Activated CD4-positive, alpha-beta memory T cell treated with anti-CD3 and anti-CD28 coated beads, Interleukin-2, amount 10 ng/mL, durations not matched to agents 7 days and 5 days (primary cell): Measurements from ENCODE around the gene AQP5. TPM values are rescaled to one million over a fixed set of nuclear protein-coding genes. Genes with fewer than 3 reads are reported as not detected.

ENCODE experiments used
- CTCF ChIA-PET: fragments of 350-600 bp; sonication (Branson Sonifier 250); formaldehyde crosslinking; loops from one replicate; lab custom pipeline; 2021; ENCODE audit warnings: antibody characterized with exemption, inconsistent platforms; lab: Charles Lee
- POLR2A ChIA-PET: fragments of 350-600 bp; sonication (Branson Sonifier 250); formaldehyde crosslinking; loops from one replicate; lab custom pipeline; 2021; ENCODE audit warnings: antibody characterized with exemption; lab: Charles Lee
- DNase-seq: peaks from one replicate; pipeline ENCODE4 v3.0.0-alpha.2; 2020
- H3K27ac Mint-ChIP-seq: one replicate; pipeline ENCODE4 v1.8.0; 2021; ENCODE audit warnings: mild to moderate bottlenecking, mixed read lengths
- H3K27me3 Mint-ChIP-seq: one replicate; pipeline ENCODE4 v1.8.0; 2021; ENCODE audit warnings: mixed read lengths
- H3K36me3 Mint-ChIP-seq: one replicate; pipeline ENCODE4 v1.8.0; 2021; ENCODE audit warnings: low read depth, mixed read lengths
- H3K4me1 Mint-ChIP-seq: one replicate; pipeline ENCODE4 v1.8.0; 2021; ENCODE audit warnings: mixed read lengths
- H3K4me3 Mint-ChIP-seq: one replicate; pipeline ENCODE4 v1.8.0; 2021; ENCODE audit warnings: mild to moderate bottlenecking, mixed read lengths
- H3K9me3 Mint-ChIP-seq: one replicate; pipeline ENCODE4 v1.8.0; 2021; ENCODE audit warnings: mixed read lengths
- total RNA-seq, 2 experiments: library from RNA; stranded (reverse); gene quantifications; one replicate each; pipeline ENCODE4 v1.2.3, GENCODE V29; 2021

AQP5 gene
- total RNA-seq, 2 experiments from 2014 or later, result not detected

- CTCF ChIA-PET, result interaction anchor here (0.7 to 6.3 kb wide), 8 partner anchors 17 to 224 kb away, joined by 3 to 101 read pairs (median 32); partner anchors contain the start of gene TMBIM6
These were observed 3.4 kb downstream of the AQP5 start for GRCh38 chr12:49964849-49965624.

GRCh38 chr12:49965836-49966235, 4.2 kb downstream of the AQP5 start:
- DNase-seq, result no peak
- ChIA-PET POLR2A (interaction anchor here (2.1 kb wide), 1 partner anchor 15 kb away, joined by 7 read pairs; no protein-coding TSS in a partner anchor), CTCF (interaction anchor here (0.7 to 6.3 kb wide), 18 partner anchors 8 to 225 kb away, joined by 3 to 101 read pairs (median 13); partner anchors contain the start of genes RACGAP1 and TMBIM6)
- H3K4me1 Mint-ChIP-seq, result peaks cover 4% of the 10 kb centered on the region
- no peaks in the 10 kb centered on the region for H3K9me3 Mint-ChIP-seq
- H3K27ac Mint-ChIP-seq, result no peak overlapping the region
- no peaks in the 10 kb centered on the region for H3K36me3 Mint-ChIP-seq
- peaks cover 51% of the 10 kb centered on the region for H3K27me3 Mint-ChIP-seq
- H3K4me3 Mint-ChIP-seq, result no peak overlapping the region

More at GRCh38 chr12:49964849-49965624, 3.4 kb downstream of the AQP5 start:
- DNase-seq, result no peak
- no peak overlapping the region for H3K27ac Mint-ChIP-seq
- H3K36me3 Mint-ChIP-seq, result peaks cover 4% of the 10 kb centered on the region
- no peak overlapping the region for H3K4me3 Mint-ChIP-seq
- POLR2A ChIA-PET, result no interaction called here
- peaks cover 59% of the 10 kb centered on the region for H3K27me3 Mint-ChIP-seq
- no peaks in the 10 kb centered on the region for H3K9me3 Mint-ChIP-seq
- peaks cover 10% of the 10 kb centered on the region for H3K4me1 Mint-ChIP-seq

DNA sequence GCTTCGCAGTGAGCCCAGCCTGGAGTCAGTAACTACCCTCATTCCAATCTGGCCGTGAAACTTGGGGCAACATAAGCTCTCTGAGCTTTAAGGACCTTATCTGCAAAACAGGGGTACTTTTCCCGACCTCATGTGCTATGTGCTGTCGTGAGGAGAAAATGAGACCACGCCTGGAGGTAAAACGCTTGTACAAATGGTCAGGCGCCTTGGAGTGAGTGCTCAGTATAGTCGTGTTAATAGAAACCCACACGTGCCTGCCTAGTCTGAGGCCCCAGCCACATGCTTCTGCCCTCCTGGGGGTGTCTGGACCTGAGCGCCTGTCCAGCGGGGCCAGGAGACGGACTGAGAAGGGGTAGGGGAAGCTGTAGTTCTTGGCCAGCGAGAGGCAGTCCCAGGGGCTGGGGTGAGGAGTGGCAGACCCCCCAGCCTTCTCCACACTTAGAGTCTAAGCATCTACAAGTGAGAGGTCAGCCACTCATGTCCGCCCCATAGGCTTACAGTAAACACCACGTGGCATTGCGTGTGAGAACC, 4.9 kb downstream of the AQP5 start:
- no peak overlapping the region for H3K27ac Mint-ChIP-seq
- H3K4me1 Mint-ChIP-seq, result peaks cover 4% of the 10 kb centered on the region
- no peak for DNase-seq
- H3K27me3 Mint-ChIP-seq, result peaks cover 49% of the 10 kb centered on the region
- ChIA-PET CTCF (interaction anchor here (0.7 to 6.3 kb wide), 60 partner anchors 9 to 245 kb away, joined by 3 to 101 read pairs (median 6); partner anchors contain the start of genes AQP2, BCDIN3D, COX14 and RACGAP1), POLR2A (interaction anchor here (1.4 to 2.6 kb wide), 3 partner anchors 14 to 225 kb away, joined by 7 to 11 read pairs (median 7); partner anchors contain the start of gene TMBIM6)
- H3K4me3 Mint-ChIP-seq, result no peak overlapping the region
- no peaks in the 10 kb centered on the region for H3K36me3 Mint-ChIP-seq
- H3K9me3 Mint-ChIP-seq, result no peaks in the 10 kb centered on the region

DNA sequence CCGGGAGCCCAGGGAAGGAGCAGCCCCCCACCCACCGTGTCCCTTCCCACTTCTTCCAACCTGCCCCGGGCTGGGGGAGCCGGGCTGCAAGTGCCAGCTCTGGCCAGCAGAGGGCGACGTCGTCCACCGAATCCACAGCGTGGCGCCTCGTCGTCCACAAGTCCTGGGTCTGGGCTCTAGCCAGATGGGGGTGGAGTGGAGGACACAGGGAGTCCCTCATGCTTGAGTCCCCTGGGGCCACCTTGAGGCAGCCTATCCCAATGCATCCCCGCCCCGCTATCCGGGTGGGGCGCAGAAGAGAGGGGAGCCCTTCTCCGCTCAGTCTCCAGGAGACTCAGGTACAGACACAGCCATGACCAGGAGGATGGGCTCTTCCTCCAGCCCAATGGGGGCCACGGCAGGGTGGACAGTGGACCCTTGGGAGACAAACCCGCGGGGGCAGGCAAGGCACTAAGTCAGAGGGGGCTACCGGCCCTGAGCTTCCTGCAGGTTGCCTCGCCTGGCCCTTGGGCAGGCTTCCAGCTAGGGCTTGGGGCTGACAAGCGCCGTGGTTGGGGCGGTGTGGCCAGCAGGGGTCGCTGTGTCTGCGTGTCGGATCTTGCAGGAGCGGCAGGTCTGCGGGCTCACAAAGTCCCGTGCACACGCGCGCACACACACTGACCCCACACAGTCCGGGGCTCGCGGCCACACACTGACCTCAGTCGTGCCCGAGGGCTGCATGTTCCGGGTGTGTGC, 5.5 kb downstream of the AQP5 start:
- peak overlapping the region; percentile 43 for H3K4me3 Mint-ChIP-seq
- H3K27me3 Mint-ChIP-seq, result peaks cover 46% of the 10 kb centered on the region
- CTCF ChIA-PET, result interaction anchor here (0.5 to 6.3 kb wide), 69 partner anchors 9 to 655 kb away, joined by 3 to 101 read pairs (median 5); partner anchors contain the start of genes AQP2, BCDIN3D, COX14 and RACGAP1
- H3K4me1 Mint-ChIP-seq, result peaks cover 4% of the 10 kb centered on the region
- H3K9me3 Mint-ChIP-seq, result no peaks in the 10 kb centered on the region
- DNase-seq, result peak; percentile 92
- no peaks in the 10 kb centered on the region for H3K36me3 Mint-ChIP-seq
- H3K27ac Mint-ChIP-seq, result no peak overlapping the region
- POLR2A ChIA-PET, result interaction anchor here (0.6 to 2.6 kb wide), 5 partner anchors 13 to 226 kb away, joined by 3 to 11 read pairs (median 7); partner anchors contain the start of genes RACGAP1 and TMBIM6

GRCh38 chr12:49967777-49968250, 6.1 kb downstream of the AQP5 start:
- Mint-ChIP-seq H3K9me3 (no peaks in the 10 kb centered on the region), H3K27me3 (peaks cover 39% of the 10 kb centered on the region), H3K4me1 (peaks cover 4% of the 10 kb centered on the region), H3K27ac (no peak overlapping the region), H3K4me3 (peak overlapping the region; percentile 43), H3K36me3 (no peaks in the 10 kb centered on the region)
- POLR2A ChIA-PET, result interaction anchor here (0.6 to 2.6 kb wide), 7 partner anchors 12 to 226 kb away, joined by 3 to 11 read pairs (median 3); partner anchors contain the start of genes RACGAP1, SMARCD1 and TMBIM6
- CTCF ChIA-PET, result interaction anchor here (0.6 to 6.3 kb wide), 55 partner anchors 9 to 1537 kb away, joined by 3 to 101 read pairs (median 6); partner anchors contain the start of genes AQP2, COX14, RACGAP1 and SMARCD1
- DNase-seq, result no peak

DNA sequence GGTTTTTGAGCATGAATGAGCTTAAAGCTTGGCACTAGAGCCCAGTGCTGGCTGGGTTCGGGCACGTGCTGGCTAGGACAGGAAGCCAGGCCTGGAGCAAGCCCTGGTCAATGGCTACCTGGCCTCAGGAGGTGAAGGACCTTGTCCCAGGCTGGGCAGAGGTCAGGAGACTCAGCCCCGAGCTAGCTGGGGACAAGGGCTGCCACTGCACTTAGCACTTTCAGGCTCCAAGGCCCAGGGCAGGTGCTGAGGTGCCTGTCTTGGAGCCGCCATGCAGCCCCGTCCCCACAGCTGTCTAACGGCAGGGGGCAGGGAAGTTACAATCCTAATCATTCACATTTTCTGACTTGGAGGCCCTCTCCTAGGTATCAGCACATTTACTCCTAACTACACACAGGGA, 6.8 kb downstream of the AQP5 start:
- no peak for DNase-seq
- ChIA-PET POLR2A (interaction anchor here (0.8 to 2.6 kb wide), 4 partner anchors 11 to 116 kb away, joined by 3 to 11 read pairs (median 4); partner anchors contain the start of gene SMARCD1), CTCF (interaction anchor here (0.7 to 6.3 kb wide), 13 partner anchors 14 to 1537 kb away, joined by 3 to 101 read pairs (median 14); partner anchors contain the start of gene COX14)
- Mint-ChIP-seq H3K4me3 (no peak overlapping the region), H3K27ac (no peak overlapping the region), H3K36me3 (no peaks in the 10 kb centered on the region), H3K9me3 (no peaks in the 10 kb centered on the region), H3K4me1 (peaks cover 4% of the 10 kb centered on the region), H3K27me3 (peaks cover 33% of the 10 kb centered on the region)

GRCh38 chr12:49969027-49969426, 7.4 kb downstream of the AQP5 start:
- CTCF ChIA-PET, result interaction anchor here (0.5 to 6.3 kb wide), 11 partner anchors 13 to 712 kb away, joined by 3 to 101 read pairs (median 18); partner anchors contain the start of gene COX14
- no peaks in the 10 kb centered on the region for H3K36me3 Mint-ChIP-seq
- H3K9me3 Mint-ChIP-seq, result no peaks in the 10 kb centered on the region
- peaks cover 27% of the 10 kb centered on the region for H3K27me3 Mint-ChIP-seq
- H3K27ac Mint-ChIP-seq, result no peak overlapping the region
- H3K4me3 Mint-ChIP-seq, result no peak overlapping the region
- POLR2A ChIA-PET, result interaction anchor here (0.8 to 1.5 kb wide), 3 partner anchors 10 to 116 kb away, joined by 3 to 4 read pairs (median 3); partner anchors contain the start of gene SMARCD1
- peaks cover 4% of the 10 kb centered on the region for H3K4me1 Mint-ChIP-seq
- no peak for DNase-seq

- no peaks in the 10 kb centered on the region for H3K9me3 Mint-ChIP-seq
- H3K27ac Mint-ChIP-seq, result no peak overlapping the region
- CTCF ChIA-PET, result interaction anchor here (0.9 to 6.3 kb wide), 5 partner anchors 13 to 104 kb away, joined by 3 to 101 read pairs (median 31); no protein-coding TSS in a partner anchor
- POLR2A ChIA-PET, result no interaction called here
- H3K4me1 Mint-ChIP-seq, result peaks cover 4% of the 10 kb centered on the region
- no peak for DNase-seq
- no peak overlapping the region for H3K4me3 Mint-ChIP-seq
- peaks cover 19% of the 10 kb centered on the region for H3K27me3 Mint-ChIP-seq
- no peaks in the 10 kb centered on the region for H3K36me3 Mint-ChIP-seq
These were observed 8.2 kb downstream of the AQP5 start for GRCh38 chr12:49969651-49970429.

DNA sequence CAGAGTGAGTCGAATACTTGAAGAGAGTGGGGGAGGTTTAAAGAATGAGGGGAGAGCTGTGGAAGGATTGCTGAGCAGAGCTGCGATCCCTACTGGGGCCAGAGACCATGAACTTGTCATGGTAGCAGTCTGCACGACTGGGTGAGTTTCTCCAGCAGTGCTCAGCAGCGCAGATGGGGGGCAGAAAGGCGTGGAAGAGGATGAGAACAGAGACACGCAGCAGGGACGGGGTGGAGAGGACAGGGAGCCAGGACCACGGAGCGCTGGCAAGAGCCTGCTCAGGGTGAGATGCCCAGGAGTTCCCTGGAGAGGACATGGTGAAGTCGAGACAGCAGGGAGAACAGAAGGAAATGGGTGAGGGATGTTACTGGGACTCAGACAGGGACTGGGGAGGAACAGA, 9.0 kb downstream of the AQP5 start:
- Mint-ChIP-seq H3K27ac (no peak overlapping the region), H3K4me1 (peaks cover 4% of the 10 kb centered on the region), H3K9me3 (no peaks in the 10 kb centered on the region), H3K4me3 (no peak overlapping the region), H3K36me3 (no peaks in the 10 kb centered on the region), H3K27me3 (peaks cover 14% of the 10 kb centered on the region)
- ChIA-PET POLR2A (no interaction called here), CTCF (interaction anchor here (6.1 kb wide), 1 partner anchor 12 kb away, joined by 101 read pairs; no protein-coding TSS in a partner anchor)
- DNase-seq, result no peak

GRCh38 chr12:49971141-49971540, 9.5 kb downstream of the AQP5 start:
- H3K4me3 Mint-ChIP-seq, result no peak overlapping the region
- no peak for DNase-seq
- peaks cover 11% of the 10 kb centered on the region for H3K27me3 Mint-ChIP-seq
- H3K4me1 Mint-ChIP-seq, result peaks cover 4% of the 10 kb centered on the region
- ChIA-PET CTCF (no interaction called here), POLR2A (no interaction called here)
- H3K36me3 Mint-ChIP-seq, result no peaks in the 10 kb centered on the region
- no peak overlapping the region for H3K27ac Mint-ChIP-seq
- no peaks in the 10 kb centered on the region for H3K9me3 Mint-ChIP-seq

DNA sequence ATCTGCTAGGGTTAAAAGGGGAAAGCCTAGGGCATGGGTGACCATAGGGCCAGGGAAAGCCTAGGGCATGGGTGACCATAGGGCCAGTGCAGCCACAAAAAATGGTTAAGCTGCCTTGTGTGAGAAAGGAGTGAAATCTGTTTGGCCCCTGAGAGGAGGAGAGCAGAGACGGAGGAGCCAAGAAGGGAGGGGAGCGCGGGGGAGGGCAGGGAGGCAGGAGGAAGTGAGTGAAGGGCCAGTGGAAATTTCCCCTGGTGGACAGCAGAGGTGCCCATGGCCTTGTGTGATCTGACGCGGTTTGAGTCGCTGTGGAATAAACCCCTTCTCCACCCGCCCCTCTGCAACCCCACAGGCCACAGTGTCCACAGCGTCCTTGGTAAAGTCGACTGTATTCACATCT, 10.5 kb downstream of the AQP5 start:
- no peak for DNase-seq
- no peak overlapping the region for H3K27ac Mint-ChIP-seq
- CTCF ChIA-PET, result no interaction called here
- H3K27me3 Mint-ChIP-seq, result peaks cover 5% of the 10 kb centered on the region
- H3K4me3 Mint-ChIP-seq, result no peak overlapping the region
- no peaks in the 10 kb centered on the region for H3K9me3 Mint-ChIP-seq
- H3K4me1 Mint-ChIP-seq, result peaks cover 2% of the 10 kb centered on the region
- POLR2A ChIA-PET, result interaction anchor here (0.8 kb wide), 1 partner anchor 9 kb away, joined by 3 read pairs; no protein-coding TSS in a partner anchor
- H3K36me3 Mint-ChIP-seq, result no peaks in the 10 kb centered on the region
